GM19043 (cell line): Measurements from ENCODE around the gene RMI2.
"Not testable (repeated sequence)": the region's sequence is repeated elsewhere in the genome, so short reads cannot be mapped to it uniquely, and the experiment has no call there.

Experiments
- ATAC-seq: cut with Tn5 transposase; IDR thresholded peaks from one replicate; pipeline ENCODE4 v1.9.1; 2021; ENCODE audit warnings: low read depth; ENCODE audit not compliant: unreplicated experiment

The RMI2 gene

GRCh38 chr16:11345040-11345862, at the start of gene RMI2:
RMI2 (plus strand) TSS chr16:11345459; CDS start chr16:11345472, 13 bp downstream.
- ATAC-seq = peak; percentile 99

- ATAC-seq = no peak
Observed at GRCh38 chr16:11295672-11296071, 49.6 kb upstream of the RMI2 start.

- no peak for ATAC-seq
Observed at GRCh38 chr16:11296351-11296705, 48.9 kb upstream of the RMI2 start.

GRCh38 chr16:11296706-11297491, 48.4 kb upstream of the RMI2 start:
- no peak for ATAC-seq

- ATAC-seq = peak; percentile 65
Observed at GRCh38 chr16:11297492-11298142, 47.6 kb upstream of the RMI2 start.

GRCh38 chr16:11298143-11298900, 46.9 kb upstream of the RMI2 start:
- ATAC-seq = no peak

GRCh38 chr16:11298950-11299547, 46.2 kb upstream of the RMI2 start:
- ATAC-seq = not testable (repeated sequence)

GRCh38 chr16:11299865-11300559, 45.2 kb upstream of the RMI2 start:
- no peak for ATAC-seq

GRCh38 chr16:11300560-11300892, 44.7 kb upstream of the RMI2 start:
- no peak for ATAC-seq

- ATAC-seq = no peak
Observed at GRCh38 chr16:11301645-11302501, 43.4 kb upstream of the RMI2 start.

GRCh38 chr16:11302977-11303376, 42.3 kb upstream of the RMI2 start:
- no peak for ATAC-seq

GRCh38 chr16:11303405-11304138, 41.7 kb upstream of the RMI2 start:
- ATAC-seq = no peak

- no peak for ATAC-seq
Observed at GRCh38 chr16:11306381-11306780, 38.9 kb upstream of the RMI2 start.

GRCh38 chr16:11306997-11307638, 38.1 kb upstream of the RMI2 start:
- no peak for ATAC-seq

- ATAC-seq = no peak
Observed at GRCh38 chr16:11307639-11308492, 37.4 kb upstream of the RMI2 start.

GRCh38 chr16:11308493-11309283, 36.6 kb upstream of the RMI2 start:
- ATAC-seq = no peak
